Activated CD8-positive, alpha-beta memory T cell treated with anti-CD3 and anti-CD28 coated beads, Interleukin-2, amount 50 U/mL, for 4 hours (primary cell): ENCODE results near the gene ATP2B3.

ENCODE experiments used
- DNase-seq: peaks from one replicate; pipeline ENCODE4 v3.0.0-alpha.2; 2020

The ATP2B3 gene

GRCh38 chrX:153511784-153512500 lies 5.5 kb upstream of the ATP2B3 start:
- DNase-seq = no peak

GRCh38 chrX:153512501-153512893 lies 4.9 kb upstream of the ATP2B3 start:
- DNase-seq = no peak

DNA sequence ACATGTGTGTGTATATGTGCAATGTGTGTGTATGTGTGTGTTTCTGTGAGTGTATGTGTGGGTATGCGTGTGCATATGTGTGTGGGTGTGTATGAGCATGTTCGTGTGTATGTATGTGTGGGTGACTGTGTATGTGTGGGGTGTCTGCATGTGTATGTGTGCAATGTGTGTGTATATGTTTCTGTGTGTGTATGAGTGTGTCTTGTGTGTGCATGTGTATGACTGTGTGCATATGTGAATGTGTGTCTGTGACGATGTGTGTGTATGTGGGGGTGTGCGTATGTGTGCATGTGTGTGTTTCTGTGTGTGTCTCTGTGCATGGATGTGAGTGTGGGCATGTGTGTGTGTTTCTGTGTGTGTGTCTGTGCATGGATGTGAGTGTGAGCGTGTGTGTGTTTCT lies 4.2 kb upstream of the ATP2B3 start:
- no peak for DNase-seq

DNA sequence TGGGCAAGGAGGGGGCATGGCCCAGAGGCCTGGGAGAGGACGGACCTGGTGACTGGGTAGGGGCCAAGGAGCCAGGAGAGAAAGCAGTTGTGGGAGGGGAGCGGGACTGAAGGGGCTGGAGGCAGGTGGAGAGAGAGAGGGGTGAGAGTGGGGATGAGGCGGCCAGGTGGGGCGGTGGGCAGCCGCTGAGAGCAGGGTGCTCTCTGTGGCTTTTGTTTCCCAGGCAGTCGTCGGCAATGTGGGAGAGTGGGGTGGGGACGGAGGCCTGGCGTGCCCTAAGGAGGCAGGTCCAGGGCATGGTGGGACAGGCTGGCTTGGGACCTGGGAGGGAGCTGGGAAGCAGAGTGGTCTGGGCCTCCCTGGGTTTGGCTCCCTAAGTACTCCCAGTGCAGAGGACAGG lies 3.2 kb upstream of the ATP2B3 start:
- no peak for DNase-seq

DNA sequence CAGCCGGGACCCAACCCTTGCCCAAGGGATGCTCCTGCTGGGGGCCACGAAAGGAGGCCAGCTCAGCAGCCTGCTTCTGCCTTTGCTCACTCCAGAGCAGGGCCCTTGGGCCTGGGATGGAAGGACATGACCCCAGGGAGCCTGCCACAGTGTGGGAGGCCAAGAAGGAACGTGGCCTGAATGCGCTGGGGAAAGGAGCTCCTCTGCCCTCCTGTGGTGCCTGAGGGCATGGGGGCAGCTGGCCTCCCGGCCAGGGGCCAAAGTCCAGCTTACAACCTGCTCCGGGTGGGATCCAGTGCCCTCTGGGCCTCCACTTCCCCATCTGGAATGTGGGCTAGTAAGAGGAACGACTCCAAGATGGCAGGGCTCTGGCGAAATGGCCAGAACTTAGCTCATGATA lies 2.0 kb upstream of the ATP2B3 start:
- no peak for DNase-seq

- DNase-seq = no peak
Measured at GRCh38 chrX:153516073-153516472, 1.4 kb upstream of the ATP2B3 start.

DNA sequence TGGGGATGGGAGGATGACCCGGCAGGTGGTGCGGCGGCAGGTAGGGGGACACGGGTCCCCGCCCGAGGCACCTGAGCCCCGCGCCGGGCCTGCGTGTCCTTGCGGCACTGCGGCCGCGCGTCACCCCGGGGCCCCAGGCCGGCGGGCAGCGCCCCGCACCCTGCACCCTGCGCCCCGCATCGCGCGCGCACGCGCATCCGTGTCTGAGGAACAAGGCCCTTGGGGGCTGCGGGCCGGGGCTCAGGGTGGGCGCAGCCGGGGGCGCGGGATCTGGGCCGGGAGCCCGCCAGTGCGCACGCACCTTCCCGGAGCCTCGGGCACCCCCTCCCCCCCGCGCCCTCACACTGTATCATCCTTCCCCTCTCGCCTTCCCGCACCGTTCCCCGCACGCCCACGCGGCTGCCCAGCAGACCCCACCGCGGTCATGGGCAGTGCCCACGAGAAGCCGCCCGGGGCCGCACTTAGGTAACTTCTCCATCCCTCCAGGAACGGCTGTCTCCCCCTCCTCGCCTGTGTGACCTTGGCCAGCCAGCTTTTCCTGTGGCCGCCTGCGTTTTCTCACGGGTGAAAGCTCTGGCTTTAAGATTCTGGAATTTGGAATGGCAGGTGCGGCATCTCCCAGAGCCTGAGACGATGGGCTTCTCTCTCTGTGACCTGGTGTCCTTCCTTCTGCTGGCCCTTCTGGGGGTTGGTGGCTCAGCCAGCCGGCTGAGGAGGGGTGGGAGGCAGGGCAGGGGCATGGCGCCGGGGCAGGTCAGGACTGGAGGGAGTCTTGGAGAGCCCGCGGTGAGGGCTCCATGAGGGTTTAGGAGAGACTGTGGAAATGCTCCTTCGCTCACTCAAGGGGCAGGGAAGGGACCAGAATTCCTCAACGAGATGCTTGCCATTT lies 748 bp downstream of the ATP2B3 start:
- no peak for DNase-seq

DNA sequence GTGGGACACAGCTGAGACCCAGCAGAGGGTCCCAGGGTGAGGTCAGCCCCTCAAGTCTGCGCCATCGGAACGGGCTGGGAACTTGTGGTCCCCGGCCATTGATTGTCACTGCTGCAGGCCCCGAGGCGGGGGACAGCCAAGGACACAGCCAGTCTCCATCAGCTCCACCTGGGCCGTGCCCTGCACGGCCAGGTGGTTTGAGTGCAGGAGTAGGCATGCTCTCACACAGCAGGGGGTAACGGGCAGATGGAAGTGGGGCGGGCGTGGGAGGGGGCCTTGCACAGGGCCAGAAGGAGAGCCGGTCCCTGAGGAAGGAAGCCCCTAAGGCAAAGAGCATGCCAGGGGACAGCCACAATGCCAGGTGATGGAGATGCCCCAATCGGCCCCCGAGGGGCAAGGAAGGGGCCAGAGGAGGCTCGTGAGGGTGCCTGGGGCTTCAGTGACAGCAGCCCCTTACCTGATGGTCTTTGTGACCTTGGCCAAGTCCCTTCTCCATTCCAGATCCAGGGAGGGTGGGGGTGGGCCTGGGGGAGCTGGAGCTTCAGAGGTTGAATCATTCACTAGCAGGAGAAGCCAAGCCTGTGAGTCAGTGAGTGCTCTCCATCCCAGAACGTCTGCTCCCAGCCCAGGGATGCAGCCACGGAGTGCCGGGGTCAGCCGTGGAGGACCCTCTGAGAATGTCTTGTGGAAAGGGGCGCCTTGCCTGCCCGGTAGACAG lies 2.3 kb downstream of the ATP2B3 start:
- DNase-seq = no peak

- no peak for DNase-seq
Measured at GRCh38 chrX:153520287-153520917, 3.0 kb downstream of the ATP2B3 start.

DNA sequence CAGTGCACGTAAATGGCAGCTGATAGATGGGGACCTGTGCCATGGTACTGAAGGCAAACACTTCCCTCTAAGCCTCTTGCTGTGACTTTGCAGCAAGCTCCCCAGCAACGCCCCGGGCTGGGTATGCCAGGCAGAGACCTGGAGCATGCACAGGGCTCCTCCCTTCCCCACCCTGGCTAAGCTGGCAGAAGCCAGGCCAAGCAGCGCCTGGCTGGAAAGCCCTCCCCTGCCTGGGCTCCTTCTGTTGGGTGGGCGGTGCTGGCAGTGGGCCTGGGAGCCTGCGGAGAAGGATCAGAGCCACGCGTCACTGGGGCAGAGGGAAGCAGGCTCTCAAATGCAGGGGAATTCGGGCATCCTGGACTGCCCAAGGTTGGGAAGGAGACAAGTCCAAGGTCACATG lies 3.6 kb downstream of the ATP2B3 start:
- no peak for DNase-seq

DNA sequence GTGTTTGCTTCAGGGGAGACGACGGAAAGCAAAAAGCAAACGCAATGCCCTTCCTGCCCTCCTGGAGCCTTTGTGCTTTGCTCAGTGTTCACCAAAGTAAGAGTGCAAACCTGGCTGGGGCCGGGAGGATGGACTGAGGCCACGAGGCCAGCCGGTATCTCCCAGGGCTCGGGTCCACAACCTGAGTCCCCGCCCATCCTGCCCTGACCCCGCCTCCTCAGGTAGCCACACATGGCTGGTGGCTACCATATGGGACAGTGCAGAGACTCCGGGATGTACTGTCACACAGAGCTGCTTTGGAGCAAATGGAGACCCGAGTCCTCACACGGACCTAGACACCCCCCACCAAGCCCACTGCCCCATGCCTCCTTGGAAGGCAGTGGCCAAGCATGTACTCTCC lies 4.8 kb downstream of the ATP2B3 start:
- DNase-seq = no peak

- no peak for DNase-seq
Measured at GRCh38 chrX:153523269-153523668, 5.8 kb downstream of the ATP2B3 start.

DNA sequence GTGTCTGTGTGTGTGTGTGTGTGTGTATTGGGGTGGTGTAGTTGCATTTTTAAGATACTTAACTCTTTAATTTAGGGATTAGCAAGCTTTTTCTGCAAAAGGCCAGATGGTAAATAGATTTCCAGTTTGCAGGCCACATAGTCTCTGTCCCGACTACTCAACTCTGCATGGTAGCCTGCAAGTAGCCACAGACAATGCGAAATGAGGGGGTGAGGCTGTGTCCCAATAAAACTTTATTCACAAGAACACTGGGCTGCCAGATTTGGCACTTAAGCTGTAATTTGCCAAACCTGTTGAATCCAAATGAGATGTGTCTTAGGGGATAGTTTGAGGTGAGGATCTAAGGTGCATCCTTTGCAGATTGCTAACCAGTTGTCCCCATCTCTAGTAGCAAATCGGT lies 6.8 kb downstream of the ATP2B3 start:
- DNase-seq = no peak

GRCh38 chrX:153525451-153525850 lies 8.0 kb downstream of the ATP2B3 start:
- DNase-seq = no peak

DNA sequence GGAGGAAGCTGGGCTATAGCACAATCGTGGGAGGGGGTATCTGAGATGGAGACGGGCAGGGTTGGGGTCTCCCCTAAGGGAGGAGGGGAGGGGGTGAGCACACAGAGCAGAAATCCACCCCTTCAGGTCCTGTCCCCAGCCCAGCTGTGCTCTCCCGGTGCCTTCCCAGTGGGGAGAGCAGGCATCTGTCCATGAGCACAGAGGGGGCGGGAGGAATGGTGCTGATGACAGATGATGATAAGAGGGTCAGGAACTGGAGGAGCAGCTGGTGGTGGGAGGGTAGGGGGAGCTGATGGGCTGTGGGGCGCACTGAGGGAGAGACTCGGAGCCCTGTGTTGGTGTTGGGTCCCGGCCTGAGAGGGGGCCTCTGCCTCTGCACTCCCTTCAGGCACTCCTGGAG lies 8.6 kb downstream of the ATP2B3 start:
- no peak for DNase-seq

DNA sequence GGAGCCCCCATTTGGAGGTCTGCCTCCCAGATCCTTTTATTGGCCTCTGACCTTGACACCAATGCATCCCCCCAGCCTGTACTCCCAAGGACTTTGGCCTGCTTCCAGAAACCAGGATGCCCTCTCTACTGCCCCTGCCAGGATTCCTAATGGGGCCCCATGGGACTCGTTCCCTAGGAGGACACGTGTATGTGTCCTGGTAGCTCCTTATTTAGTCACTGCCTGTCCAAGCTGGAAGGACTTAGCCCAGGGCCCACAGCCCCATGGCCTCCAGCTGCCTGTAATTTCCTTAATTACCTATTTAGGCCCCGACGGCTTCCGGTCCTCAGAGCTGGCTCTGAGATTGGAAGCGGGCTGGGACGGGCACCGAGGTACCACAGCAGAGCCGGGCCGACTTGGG lies 9.4 kb downstream of the ATP2B3 start:
- DNase-seq = no peak

- DNase-seq = no peak
Measured at GRCh38 chrX:153527208-153527607, 9.8 kb downstream of the ATP2B3 start.

DNA sequence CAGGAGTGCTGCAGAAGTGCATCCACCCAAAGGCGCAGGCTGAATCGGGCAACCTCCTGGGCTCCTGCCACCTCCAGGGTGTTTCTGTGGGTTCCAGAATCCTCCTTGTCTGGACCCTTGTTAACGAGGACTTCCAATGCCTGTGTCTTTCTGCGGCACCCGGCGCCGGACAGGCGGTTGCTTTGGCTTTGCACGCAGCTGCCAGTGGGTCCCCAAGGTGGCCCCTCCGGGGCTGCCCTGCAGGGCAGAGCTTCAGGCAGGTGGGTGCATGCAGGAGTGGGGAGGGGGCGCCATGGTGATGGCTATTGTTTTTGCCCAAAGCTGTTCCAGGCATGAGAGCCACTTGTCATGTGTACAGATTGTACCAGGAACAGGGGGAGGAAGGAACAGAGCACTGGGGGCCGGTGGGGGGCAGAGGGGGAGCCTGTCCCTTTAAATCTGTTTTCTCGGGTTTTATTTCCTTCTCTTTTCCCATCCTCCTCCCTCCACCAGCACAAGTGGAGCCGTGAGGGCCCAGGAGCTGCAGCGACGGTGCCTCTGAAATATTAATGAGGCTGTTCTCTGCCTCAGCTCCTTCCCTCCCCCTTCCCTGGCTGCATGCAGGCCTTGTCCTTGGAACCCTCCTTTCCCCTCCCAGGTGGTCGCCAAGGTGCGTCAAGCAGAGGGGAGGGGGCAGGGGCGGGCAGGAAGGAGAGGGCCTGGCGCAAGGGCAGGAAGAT lies 13.1 kb downstream of the ATP2B3 start:
- DNase-seq = no peak

- no peak for DNase-seq
Measured at GRCh38 chrX:153533091-153533490, 15.6 kb downstream of the ATP2B3 start.

GRCh38 chrX:153537080-153537479 lies 19.6 kb downstream of the ATP2B3 start:
- DNase-seq = no peak

DNA sequence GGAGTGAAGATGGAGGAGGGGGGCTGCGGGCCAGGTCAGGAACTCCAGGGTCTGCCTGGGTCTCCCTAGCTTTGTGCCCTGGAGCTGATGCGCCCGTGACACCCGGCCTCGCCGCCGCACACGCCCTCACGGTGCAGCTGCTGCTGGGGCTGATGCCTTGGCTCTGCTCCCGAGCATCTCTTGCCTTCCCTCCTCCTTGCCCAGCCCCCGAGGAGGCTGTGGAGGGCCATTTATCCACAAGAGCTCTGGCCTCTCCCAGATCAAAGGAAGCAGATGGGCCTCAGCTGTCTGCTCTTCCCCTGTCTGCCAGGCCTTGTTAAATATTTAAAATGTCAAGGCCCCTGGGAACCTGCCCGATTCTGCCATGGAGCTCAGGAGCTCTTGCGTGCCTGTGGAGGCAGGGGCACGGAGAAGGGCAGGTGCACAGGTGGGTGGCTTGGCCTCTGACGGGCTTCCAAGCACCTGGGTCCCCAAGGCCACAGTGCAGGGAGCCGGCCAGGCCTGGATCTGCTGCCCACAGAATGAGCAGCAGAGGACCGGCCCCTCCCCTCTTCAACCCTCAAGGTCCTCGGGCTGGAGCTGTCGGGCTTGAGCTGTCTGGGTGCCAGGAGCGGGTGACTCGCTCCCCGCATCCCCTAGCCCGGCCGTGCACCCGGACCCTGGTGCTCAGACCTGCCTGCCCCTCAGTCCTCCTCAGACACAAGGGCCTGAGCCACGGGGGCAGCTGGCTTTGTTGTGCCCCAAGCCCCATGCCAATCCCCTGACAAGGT lies 20.3 kb downstream of the ATP2B3 start:
- no peak for DNase-seq

DNA sequence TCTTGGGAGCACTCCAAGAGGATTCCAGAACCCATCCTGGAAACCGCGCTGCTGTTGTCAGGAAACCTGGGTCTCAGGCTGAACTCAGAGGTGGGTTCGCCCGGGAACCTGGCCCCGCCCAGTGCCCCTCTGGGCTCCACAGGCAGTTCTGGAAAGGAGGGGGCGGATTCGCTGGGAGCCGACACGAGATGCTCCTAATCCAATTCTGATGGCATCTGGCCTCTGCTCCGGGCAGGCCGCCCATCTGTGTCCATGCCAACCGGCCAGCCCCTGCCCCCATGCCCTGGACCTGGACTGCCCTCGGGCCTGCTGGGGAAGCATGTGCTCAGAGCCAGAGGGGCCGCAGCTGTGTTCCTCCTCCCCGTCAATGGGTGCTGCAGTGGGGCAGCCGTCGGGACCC lies 21.0 kb downstream of the ATP2B3 start:
- DNase-seq = no peak
